Activated T-cell treated with anti-CD3 and anti-CD28 coated beads, Interleukin-2, amount 50 U/mL, for 4 hours (primary cell): Measurements from ENCODE around the gene TRIM15. TPM values are rescaled to one million over a fixed set of nuclear protein-coding genes. Genes with fewer than 3 reads are reported as not detected.
A peak's percentile ranks its signal among the peaks of the same experiment; 100 is the strongest.

ENCODE experiments used
- ATAC-seq, 2 donors: fragments of 200-7000 bp; cut with Tn5 transposase; one replicate each; pipeline ENCODE4 v1.10.0; 2021
- DNase-seq: peaks from one replicate; pipeline ENCODE4 v3.0.0-alpha.2; 2020
- H3K27me3 Mint-ChIP-seq: one replicate; pipeline ENCODE4 v1.8.0; 2021; ENCODE audit warnings: low read depth, mixed read lengths
- H3K36me3 Mint-ChIP-seq: one replicate; pipeline ENCODE4 v1.8.0; 2022; ENCODE audit warnings: mixed read lengths; ENCODE audit not compliant: insufficient read depth
- H3K4me1 Mint-ChIP-seq: one replicate; pipeline ENCODE4 v1.8.0; 2021; ENCODE audit warnings: low read depth, mixed read lengths
- H3K4me3 Mint-ChIP-seq: one replicate; pipeline ENCODE4 v1.8.0; 2021; ENCODE audit warnings: mild to moderate bottlenecking, moderate library complexity, mixed read lengths
- H3K9me3 Mint-ChIP-seq: one replicate; pipeline ENCODE4 v1.8.0; 2021; ENCODE audit warnings: mixed read lengths
- total RNA-seq, 3 donors: library from RNA; stranded (reverse); gene quantifications; one replicate each; pipeline ENCODE4 v1.2.1, GENCODE V29; 2021

TRIM15 gene
- total RNA-seq, 3 donors from 2014 or later, result 0.15 TPM; not detected in 2

DNA sequence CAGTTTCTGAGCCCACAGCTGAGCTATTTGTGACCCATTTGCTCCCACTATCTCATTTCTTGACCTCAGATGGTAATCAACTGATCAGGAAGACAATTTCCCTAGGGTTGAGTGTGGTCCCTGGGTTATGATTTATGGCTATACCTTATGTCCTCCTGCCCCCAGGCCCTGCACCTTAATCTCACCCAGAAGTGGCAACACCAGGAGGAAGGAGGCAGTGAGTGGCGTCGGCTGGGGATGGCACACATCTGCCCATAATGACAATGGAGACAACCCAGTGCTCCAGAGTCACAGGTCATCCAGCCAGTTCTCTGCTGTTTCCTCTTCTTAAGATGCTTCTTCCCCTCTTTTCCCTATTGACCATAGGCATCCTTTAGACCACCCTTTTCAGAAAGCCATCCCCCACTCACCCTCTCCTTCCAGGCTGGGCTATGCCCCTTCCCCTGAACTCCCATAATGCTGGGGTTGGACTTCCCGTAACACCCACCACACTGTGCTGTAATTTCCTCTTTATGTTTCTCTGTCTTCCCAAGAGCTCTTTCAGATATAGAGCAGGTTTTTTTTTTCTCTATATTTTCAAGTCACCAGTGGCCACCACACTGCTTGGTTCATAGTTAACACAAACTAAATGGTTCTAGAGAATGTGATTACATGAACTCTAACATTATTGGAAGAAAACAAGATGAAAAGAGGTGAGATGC lies 10.3 kb upstream of the TRIM15 start:
- no peak for DNase-seq
- no peaks in the 10 kb centered on the region for H3K9me3 Mint-ChIP-seq
- H3K36me3 Mint-ChIP-seq, result no peaks in the 10 kb centered on the region
- no peak for ATAC-seq
- H3K4me3 Mint-ChIP-seq, result no peak overlapping the region
- H3K27me3 Mint-ChIP-seq, result peaks cover 21% of the 10 kb centered on the region
- peaks cover 2% of the 10 kb centered on the region for H3K4me1 Mint-ChIP-seq

- Mint-ChIP-seq H3K4me1 (peaks cover 8% of the 10 kb centered on the region), H3K36me3 (no peaks in the 10 kb centered on the region), H3K4me3 (no peak overlapping the region), H3K27me3 (peaks cover 24% of the 10 kb centered on the region), H3K9me3 (no peaks in the 10 kb centered on the region)
- DNase-seq (no peak), ATAC-seq (no peak)
Observed at GRCh38 chr6:30154061-30154460, 9.3 kb upstream of the TRIM15 start.

DNA sequence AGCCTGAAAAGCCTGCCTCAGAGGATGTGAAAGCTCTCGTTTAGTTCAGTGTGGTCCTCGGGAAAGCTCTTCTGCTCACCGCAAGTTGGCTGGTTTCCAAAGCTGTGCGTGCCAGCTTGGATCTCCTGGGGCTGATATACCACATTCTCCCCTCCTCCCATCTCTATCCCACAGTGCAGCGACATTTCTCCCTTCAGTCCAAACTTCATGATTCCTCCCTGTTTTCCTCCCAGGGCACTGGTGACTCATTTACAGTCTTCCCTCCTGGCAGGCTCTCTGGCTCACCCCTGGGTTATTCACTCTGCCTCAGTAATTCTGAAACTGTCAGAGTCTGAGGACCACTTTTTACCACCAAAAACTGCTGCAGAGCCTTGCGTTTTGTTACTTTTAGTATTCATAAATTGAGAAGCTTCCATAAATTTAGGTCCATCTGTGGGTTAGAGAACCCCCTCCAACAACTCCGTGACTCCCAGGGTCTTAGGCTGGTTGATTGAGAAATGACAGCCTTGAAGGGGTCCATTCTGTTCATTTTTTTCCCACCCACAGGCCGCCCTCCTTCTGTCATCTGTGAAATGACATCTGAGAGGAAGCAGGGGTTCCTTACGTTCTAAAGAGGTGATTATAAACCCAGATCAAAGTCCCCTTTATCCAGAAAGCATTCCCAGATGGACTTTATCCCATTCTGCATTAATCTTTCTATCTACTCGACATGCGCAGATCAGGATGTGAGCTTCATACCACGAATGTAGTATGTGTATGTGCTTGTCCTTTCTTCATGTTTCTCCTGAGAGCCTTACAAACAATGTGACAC lies 8.4 kb upstream of the TRIM15 start:
- Mint-ChIP-seq H3K36me3 (no peaks in the 10 kb centered on the region), H3K9me3 (no peaks in the 10 kb centered on the region), H3K27me3 (peaks cover 31% of the 10 kb centered on the region), H3K4me1 (peaks cover 8% of the 10 kb centered on the region), H3K4me3 (no peak overlapping the region)
- ATAC-seq (no peak), DNase-seq (no peak)

GRCh38 chr6:30155520-30156261 lies 7.7 kb upstream of the TRIM15 start:
- no peaks in the 10 kb centered on the region for H3K36me3 Mint-ChIP-seq
- H3K9me3 Mint-ChIP-seq, result no peaks in the 10 kb centered on the region
- H3K4me3 Mint-ChIP-seq, result no peak overlapping the region
- DNase-seq (no peak), ATAC-seq (no peak)
- peaks cover 32% of the 10 kb centered on the region for H3K27me3 Mint-ChIP-seq
- H3K4me1 Mint-ChIP-seq, result peaks cover 8% of the 10 kb centered on the region

DNA sequence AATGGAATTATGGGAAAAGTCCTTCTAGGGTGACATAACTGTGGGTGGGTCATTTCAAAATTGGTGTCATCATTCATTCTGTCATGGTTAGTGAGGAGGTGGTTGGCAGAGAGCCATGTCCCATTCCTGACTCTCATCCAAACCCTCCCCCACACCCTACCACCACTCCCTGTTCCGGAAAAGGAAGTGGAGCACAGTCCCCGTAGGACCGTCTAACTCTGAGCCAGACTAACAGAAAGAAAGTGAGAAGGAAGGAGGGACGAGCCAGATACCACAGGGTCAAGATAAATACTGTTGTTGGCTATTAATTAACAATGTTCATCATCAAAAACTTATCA lies 7.1 kb upstream of the TRIM15 start:
- Mint-ChIP-seq H3K36me3 (no peaks in the 10 kb centered on the region), H3K9me3 (no peaks in the 10 kb centered on the region), H3K4me3 (no peak overlapping the region), H3K4me1 (peaks cover 8% of the 10 kb centered on the region), H3K27me3 (peaks cover 32% of the 10 kb centered on the region)
- ATAC-seq (no peak), DNase-seq (no peak)

DNA sequence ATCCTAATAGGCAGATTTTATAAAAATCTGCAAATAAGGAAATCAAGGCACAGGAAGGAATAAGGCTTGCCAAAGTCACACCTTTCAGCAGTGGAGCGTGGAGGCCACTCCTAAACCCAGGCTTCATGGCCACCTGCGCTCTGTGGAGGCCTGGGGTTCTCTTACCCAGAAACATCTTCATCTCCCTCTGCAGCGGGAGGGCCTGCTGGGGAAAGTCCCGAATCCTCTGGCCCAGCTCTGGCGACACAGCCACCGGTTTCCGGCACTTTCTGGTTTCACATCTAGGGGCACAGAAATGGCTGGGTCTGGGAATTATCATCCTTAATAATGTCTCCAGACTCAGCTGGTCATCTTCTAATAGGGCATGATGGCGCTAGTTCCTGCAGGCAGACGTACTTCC lies 6.6 kb upstream of the TRIM15 start:
- H3K36me3 Mint-ChIP-seq, result no peaks in the 10 kb centered on the region
- H3K27me3 Mint-ChIP-seq, result peaks cover 32% of the 10 kb centered on the region
- no peak for ATAC-seq
- no peaks in the 10 kb centered on the region for H3K9me3 Mint-ChIP-seq
- no peak for DNase-seq
- no peak overlapping the region for H3K4me3 Mint-ChIP-seq
- H3K4me1 Mint-ChIP-seq, result peaks cover 7% of the 10 kb centered on the region

DNA sequence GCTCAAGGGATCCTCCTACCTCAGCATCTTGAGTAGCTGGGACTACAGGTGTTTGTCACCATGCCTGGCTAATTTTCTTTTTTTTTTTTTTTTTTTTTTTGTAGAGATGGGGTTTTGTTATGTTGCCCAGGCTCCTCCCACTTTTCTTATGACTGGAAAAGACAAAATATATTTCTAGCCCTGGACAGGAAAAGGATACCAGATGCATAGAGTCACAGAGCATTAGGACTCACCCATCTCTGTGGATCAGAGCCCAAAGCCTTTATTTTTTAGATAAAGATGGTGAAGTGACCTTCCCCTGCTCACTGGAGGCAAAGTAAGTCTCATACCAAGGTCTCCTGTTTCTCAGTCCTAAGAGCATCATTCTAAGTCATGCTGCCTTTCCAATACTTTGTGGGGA lies 5.8 kb upstream of the TRIM15 start:
- ATAC-seq (no peak), DNase-seq (no peak)
- H3K36me3 Mint-ChIP-seq, result no peaks in the 10 kb centered on the region
- H3K4me1 Mint-ChIP-seq, result peaks cover 11% of the 10 kb centered on the region
- H3K27me3 Mint-ChIP-seq, result peaks cover 36% of the 10 kb centered on the region
- H3K4me3 Mint-ChIP-seq, result no peak overlapping the region
- H3K9me3 Mint-ChIP-seq, result no peaks in the 10 kb centered on the region

DNA sequence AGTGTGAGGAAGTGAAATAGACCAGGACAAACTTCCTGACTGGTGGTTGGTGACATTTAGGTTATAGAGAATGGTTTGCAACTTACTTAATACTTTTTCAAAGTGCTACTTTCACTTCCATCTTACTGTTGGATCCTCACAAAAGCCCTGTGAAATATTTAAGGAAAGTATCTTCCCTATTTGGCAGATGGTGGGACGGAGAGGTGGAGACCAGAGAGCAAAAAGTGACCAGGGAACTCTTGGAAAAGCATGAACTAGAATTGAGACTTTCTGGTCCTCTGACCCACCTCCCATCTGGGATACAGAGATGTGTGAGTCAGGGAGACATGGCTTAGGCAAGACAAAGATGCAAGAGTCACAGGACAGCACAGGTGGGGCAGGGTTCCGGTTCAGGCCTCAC lies 5.3 kb upstream of the TRIM15 start:
- no peak overlapping the region for H3K4me3 Mint-ChIP-seq
- H3K27me3 Mint-ChIP-seq, result peaks cover 36% of the 10 kb centered on the region
- DNase-seq, result no peak
- ATAC-seq, result no peak
- peaks cover 13% of the 10 kb centered on the region for H3K4me1 Mint-ChIP-seq
- no peaks in the 10 kb centered on the region for H3K9me3 Mint-ChIP-seq
- no peaks in the 10 kb centered on the region for H3K36me3 Mint-ChIP-seq

DNA sequence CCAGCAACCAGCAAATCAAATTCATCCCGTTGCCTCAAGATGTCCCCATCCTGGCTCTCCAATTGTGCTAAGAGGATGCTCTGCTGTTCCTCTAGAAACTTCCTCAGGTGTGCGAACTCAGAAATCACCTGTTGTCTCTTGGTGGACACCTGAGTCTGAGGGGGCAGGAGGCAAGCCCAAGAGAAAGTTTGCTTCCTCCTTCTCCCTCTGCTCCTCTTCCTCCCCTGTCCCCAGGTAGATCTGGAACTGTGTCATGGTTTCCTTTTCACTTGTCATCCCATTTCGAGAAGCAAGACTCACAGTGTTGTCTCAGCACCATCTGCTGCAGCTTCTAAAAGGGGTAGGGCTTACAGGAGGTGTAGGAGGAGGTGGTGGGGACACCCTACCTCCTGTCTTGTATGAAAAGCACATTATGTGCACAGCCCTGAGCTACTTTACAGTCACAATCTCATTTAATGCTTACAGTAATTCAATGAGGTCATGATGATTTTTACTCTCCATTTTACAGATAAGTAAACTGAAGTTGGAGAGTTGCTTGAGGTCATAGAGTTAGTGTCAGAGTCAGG lies 4.8 kb upstream of the TRIM15 start:
- Mint-ChIP-seq H3K9me3 (no peaks in the 10 kb centered on the region), H3K36me3 (no peaks in the 10 kb centered on the region), H3K4me1 (peaks cover 15% of the 10 kb centered on the region), H3K4me3 (no peak overlapping the region), H3K27me3 (peaks cover 36% of the 10 kb centered on the region)
- ATAC-seq (peak; percentile 74 to 85), DNase-seq (no peak)

DNA sequence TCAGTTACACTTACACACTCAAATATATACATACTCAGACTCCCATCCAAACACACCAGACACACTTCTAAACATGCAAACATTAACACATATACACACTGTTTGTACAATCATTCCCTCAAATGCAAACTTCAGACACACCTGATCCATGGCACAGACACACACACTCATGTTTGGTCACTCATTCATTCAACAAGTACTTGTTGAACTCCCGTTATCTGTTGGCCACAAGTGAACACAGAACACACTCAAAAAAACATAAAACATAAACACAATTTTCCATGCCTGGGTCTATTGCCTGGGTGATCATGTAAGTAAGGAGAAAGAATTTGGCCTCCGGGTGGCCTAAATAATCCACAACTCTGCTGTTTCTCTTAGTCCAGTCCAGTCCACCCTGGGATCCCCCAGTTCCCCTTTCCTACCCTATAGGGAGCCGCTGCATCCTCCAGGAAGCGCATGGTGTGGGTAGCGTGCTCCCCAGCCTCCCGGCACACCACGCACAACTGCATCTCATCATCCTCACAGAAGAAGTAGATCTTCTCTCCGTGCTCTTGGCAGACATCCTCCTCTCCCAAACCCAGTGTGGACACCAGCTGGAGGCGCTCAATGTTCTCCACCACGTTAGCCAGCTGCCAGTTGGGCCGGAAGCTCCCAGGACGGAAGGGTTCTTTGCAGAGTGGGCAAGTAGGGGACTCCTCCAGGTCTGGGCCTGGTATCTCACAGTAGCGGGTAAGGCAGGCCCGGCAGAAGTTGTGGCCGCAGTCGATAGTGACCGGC lies 3.1 kb upstream of the TRIM15 start:
- Mint-ChIP-seq H3K4me3 (no peak overlapping the region), H3K4me1 (peaks cover 15% of the 10 kb centered on the region), H3K27me3 (peaks cover 25% of the 10 kb centered on the region), H3K36me3 (no peaks in the 10 kb centered on the region), H3K9me3 (no peaks in the 10 kb centered on the region)
- DNase-seq, result no peak
- ATAC-seq, result no peak

- Mint-ChIP-seq H3K27me3 (peaks cover 26% of the 10 kb centered on the region), H3K36me3 (no peaks in the 10 kb centered on the region), H3K4me3 (no peak within 1 kb of the TSS), H3K4me1 (peaks cover 15% of the 10 kb centered on the region), H3K9me3 (no peaks in the 10 kb centered on the region)
- ATAC-seq (no peak), DNase-seq (no peak)
Observed at GRCh38 chr6:30160785-30161531, 2.4 kb upstream of the TRIM15 start, which contains the start of gene TRIM10. TRIM10 (minus strand) TSS chr6:30161211; CDS start chr6:30160858, 353 bp downstream.

- Mint-ChIP-seq H3K4me3 (no peak overlapping the region), H3K4me1 (peaks cover 22% of the 10 kb centered on the region), H3K36me3 (no peaks in the 10 kb centered on the region), H3K9me3 (no peaks in the 10 kb centered on the region), H3K27me3 (peaks cover 24% of the 10 kb centered on the region)
- DNase-seq (no peak), ATAC-seq (no peak)
Observed at GRCh38 chr6:30162265-30163089, 869 bp upstream of the TRIM15 start.
